Stomach (tissue), 9 donors: ENCODE data around the gene IFNA1. TPM values are rescaled to one million over a fixed set of nuclear protein-coding genes. Genes with fewer than 3 reads are reported as not detected.

Experiments
- DNase-seq, 2 donors: peaks; one replicate each; pipeline versions ENCODE4 v3.0.0 to v3.0.0-alpha.2; 2013 to 2019
- H3K27ac ChIP-seq, 5 donors: fragments of 200-600 bp in 4 of 5; sonication (generic) in 4 of 5; one replicate each; pipeline ENCODE4 v1.5.1; 2013 to 2019; ENCODE audit warnings: mild to moderate bottlenecking in 1 of 5, moderate library complexity in 1 of 5
- H3K27me3 ChIP-seq, 3 donors: fragments of 200-600 bp; sonication (generic); one replicate each; pipeline ENCODE4 v1.5.1; 2017 to 2019; ENCODE audit warnings: mixed run types in 1 of 3
- H3K36me3 ChIP-seq, 4 donors: fragments of 200-600 bp; sonication (generic); 1 replicate in 3 of 4; 2 replicates in 1 of 4; pipeline ENCODE4 v1.5.1; 2016 to 2019
- H3K4me1 ChIP-seq, 4 donors: fragments of 200-600 bp; sonication (generic); one replicate each; pipeline ENCODE4 v1.5.1; 2016 to 2019
- H3K4me3 ChIP-seq, 4 donors: fragments of 200-600 bp; sonication (generic) in 3 of 4; one replicate each; pipeline ENCODE4 v1.5.1; 2016 to 2019; ENCODE audit warnings: mild to moderate bottlenecking in 1 of 4
- H3K9me3 ChIP-seq, 4 donors: fragments of 200-600 bp; sonication (generic); one replicate each; pipeline ENCODE4 v1.5.1; 2016 to 2019
- EP300 ChIP-seq: sonication (generic); formaldehyde crosslinking; IDR thresholded peaks from one replicate; pipeline ENCODE4 v1.6.1; 2017; ENCODE audit warnings: antibody characterized with exemption
- POLR2A ChIP-seq, 4 donors: fragments of 450-650 bp; IDR thresholded peaks; one replicate each; pipeline ENCODE4 v1.6.1; 2016; ENCODE audit warnings: antibody characterized with exemption in 4 of 4, control low read depth in 2 of 4, mild to moderate bottlenecking in 1 of 4, moderate library complexity in 1 of 4
- POLR2AphosphoS5 ChIP-seq, 3 donors: sonication (generic); formaldehyde crosslinking; IDR thresholded peaks; one replicate each; pipeline ENCODE4 v1.6.1; 2016; ENCODE audit warnings: antibody characterized with exemption in 3 of 3
- WGBS, 5 donors: extraction: QIAGEN DNeasy Blood & Tissue Kit in 3 of 5; methylation state at CpG; one replicate each; pipeline versions ENCODE4 v1.1.5 to v1.1.7; 2013 to 2018; 5-methylcytosine and 5-hydroxymethylcytosine counted together
- intact Hi-C: fragments of 100-400 bp; cut with DNase I; formaldehyde crosslinking; loops from one replicate; pipeline ENCODE4 v1.15.1; 2023; ENCODE audit warnings: low total_unique reads
- polyA plus RNA-seq, 3 donors: library from polyadenylated mRNA; stranded (reverse); fragments of 200-250 nt; gene quantifications; one replicate each; pipeline ENCODE4 v1.2.3, GENCODE V29; 2013
- total RNA-seq, 5 donors: library from RNA; depleted of rRNA; stranded (reverse); fragments of >200 nt; gene quantifications; one replicate each; pipeline versions ENCODE4 v1.1.0 to v1.2.3, GENCODE V29; 2014 to 2016
- TF ChIP-seq, protein P1 (sequence below), 7 experiments: fragments of 450-650 bp in 4 of 7; fragments of 200-600 bp in 3 of 7; sonication (generic) in 3 of 7; IDR thresholded peaks; one replicate each; pipeline ENCODE4 v1.5.1; 2016 to 2019; ENCODE audit warnings: antibody characterized with exemption in 7 of 7, control low read depth in 2 of 7, mild to moderate bottlenecking in 1 of 7
- donor health status: healthy with polysubstance abuse.
- donor health status: Bipolar disorder and iron deficiency.
- donor health status: healthy.

The IFNA1 gene
- total and polyA plus RNA-seq, 8 donors = not detected

DNA sequence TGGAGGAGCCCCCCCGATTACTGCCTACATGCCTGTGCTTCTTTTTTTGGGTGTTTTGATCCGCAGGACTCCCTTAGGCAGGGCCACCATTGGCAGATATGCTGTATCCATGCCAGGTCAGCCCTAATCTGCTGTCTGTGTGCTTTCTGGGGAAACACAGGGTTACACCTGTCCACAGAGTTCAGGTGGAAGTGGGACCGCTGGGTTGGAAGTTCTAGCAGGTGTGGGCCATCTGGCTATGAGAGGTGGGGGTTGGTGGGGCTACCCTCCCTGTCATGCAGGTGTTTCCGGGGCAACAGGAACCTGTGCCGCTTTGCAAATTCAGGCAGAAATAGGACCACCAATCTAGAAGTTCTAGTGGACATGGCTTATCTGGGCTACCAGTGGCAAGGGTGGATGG, 24.9 kb downstream of the IFNA1 start:
- TF ChIP-seq POLR2AphosphoS5 (IDR thresholded peaks at IDR 0.05) = no peak
- TF ChIP-seq, protein P1, sequence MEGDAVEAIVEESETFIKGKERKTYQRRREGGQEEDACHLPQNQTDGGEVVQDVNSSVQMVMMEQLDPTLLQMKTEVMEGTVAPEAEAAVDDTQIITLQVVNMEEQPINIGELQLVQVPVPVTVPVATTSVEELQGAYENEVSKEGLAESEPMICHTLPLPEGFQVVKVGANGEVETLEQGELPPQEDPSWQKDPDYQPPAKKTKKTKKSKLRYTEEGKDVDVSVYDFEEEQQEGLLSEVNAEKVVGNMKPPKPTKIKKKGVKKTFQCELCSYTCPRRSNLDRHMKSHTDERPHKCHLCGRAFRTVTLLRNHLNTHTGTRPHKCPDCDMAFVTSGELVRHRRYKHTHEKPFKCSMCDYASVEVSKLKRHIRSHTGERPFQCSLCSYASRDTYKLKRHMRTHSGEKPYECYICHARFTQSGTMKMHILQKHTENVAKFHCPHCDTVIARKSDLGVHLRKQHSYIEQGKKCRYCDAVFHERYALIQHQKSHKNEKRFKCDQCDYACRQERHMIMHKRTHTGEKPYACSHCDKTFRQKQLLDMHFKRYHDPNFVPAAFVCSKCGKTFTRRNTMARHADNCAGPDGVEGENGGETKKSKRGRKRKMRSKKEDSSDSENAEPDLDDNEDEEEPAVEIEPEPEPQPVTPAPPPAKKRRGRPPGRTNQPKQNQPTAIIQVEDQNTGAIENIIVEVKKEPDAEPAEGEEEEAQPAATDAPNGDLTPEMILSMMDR (IDR thresholded peaks at IDR 0.05) = no peak
- TF ChIP-seq POLR2A (IDR thresholded peaks at IDR 0.05) = no peak
- no peak for TF ChIP-seq EP300
- H3K4me3 ChIP-seq = no peak overlapping the region
- no peaks in the 10 kb centered on the region for H3K4me1 ChIP-seq
- 89 to 94% (median 89%) methylated on average over 5 of the region's 5 CpGs for WGBS, 5 donors
- no peaks in the 10 kb centered on the region for H3K36me3 ChIP-seq
- intact Hi-C loops = no loop called here
- H3K27me3 ChIP-seq = no peaks in the 10 kb centered on the region
- H3K9me3 ChIP-seq = peaks cover 0 to 13% (median 0%) of the 10 kb centered on the region in 4 donors
- no peak for DNase-seq
- H3K27ac ChIP-seq = no peak overlapping the region

DNA sequence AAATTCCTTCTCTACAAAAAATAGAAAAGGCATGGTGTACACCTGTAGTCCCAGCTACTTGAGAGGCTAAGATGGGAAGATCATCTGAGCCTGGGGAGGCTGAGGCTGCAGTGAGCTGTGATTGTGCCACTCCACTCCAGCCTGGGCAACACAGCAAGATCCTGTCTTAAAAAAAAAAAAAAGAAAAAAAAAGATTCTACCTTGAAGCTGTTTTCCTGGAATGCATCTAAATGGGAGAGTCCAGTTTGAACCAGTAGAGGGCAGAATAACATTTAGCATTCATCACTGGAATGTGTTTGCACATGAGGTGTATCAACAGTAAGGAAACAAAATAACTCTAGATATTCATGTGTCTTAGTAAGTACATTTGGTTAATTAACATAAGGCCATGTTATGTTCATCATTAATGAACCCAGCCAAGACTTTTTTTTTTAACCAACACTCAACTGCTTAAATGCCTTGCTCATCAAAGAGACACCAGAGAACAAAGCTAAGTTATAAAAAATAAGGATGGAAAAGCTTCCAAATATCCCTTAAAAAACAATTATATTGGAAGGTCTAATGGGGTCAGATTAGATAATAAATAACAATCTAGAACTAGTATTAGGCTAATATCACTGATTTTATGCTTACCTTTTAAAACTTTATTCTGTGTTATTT, 25.8 kb downstream of the IFNA1 start:
- no peaks in the 10 kb centered on the region for H3K27me3 ChIP-seq
- no peak overlapping the region for H3K4me3 ChIP-seq
- H3K36me3 ChIP-seq = no peaks in the 10 kb centered on the region
- no peaks in the 10 kb centered on the region for H3K4me1 ChIP-seq
- TF ChIP-seq POLR2A (IDR thresholded peaks at IDR 0.05) = no peak
- TF ChIP-seq, protein P1 (IDR thresholded peaks at IDR 0.05) = peak in 5 of 7 experiments; percentile 37 to 74 (median 50)
- peak in 1 of 3 donors; percentile 35 for TF ChIP-seq POLR2AphosphoS5 (IDR thresholded peaks at IDR 0.05)
- intact Hi-C loops = no loop called here
- peak in 1 of 2 donors; percentile 78 for DNase-seq
- H3K9me3 ChIP-seq = peaks cover 0 to 13% (median 0%) of the 10 kb centered on the region in 4 donors
- no peak overlapping the region for H3K27ac ChIP-seq

DNA sequence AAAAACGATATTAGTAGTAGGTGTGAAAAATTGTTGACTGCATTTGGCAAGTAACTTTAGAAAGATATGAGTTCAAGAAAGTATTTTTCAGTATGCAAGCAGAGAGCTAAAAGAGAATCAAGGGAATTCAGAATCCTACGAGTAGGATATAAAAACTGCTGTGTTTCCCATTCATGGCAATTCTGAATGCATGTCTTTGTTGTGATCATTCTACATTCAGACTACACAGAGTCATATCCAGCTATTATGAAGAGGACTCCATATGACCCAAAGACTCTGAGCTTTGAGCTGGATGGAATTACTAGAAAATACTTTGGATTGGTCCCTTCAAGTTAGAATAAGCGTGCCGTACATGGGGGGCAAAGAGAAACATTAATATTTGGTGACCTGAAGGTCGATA, 29.9 kb downstream of the IFNA1 start:
- Histone ChIP-seq H3K27me3 (no peaks in the 10 kb centered on the region), H3K9me3 (no peaks in the 10 kb centered on the region), H3K27ac (no peak overlapping the region), H3K36me3 (no peaks in the 10 kb centered on the region), H3K4me3 (no peak overlapping the region), H3K4me1 (no peaks in the 10 kb centered on the region)
- TF ChIP-seq, protein P1 (IDR thresholded peaks at IDR 0.05) = no peak
- TF ChIP-seq EP300 (no peak), POLR2A (IDR thresholded peaks at IDR 0.05) (no peak), POLR2AphosphoS5 (IDR thresholded peaks at IDR 0.05) (no peak)
- 88 to 95% (median 91%) methylated on average over 5 of the region's 5 CpGs for WGBS, 5 donors
- DNase-seq = no peak
- intact Hi-C loops = no loop called here

DNA sequence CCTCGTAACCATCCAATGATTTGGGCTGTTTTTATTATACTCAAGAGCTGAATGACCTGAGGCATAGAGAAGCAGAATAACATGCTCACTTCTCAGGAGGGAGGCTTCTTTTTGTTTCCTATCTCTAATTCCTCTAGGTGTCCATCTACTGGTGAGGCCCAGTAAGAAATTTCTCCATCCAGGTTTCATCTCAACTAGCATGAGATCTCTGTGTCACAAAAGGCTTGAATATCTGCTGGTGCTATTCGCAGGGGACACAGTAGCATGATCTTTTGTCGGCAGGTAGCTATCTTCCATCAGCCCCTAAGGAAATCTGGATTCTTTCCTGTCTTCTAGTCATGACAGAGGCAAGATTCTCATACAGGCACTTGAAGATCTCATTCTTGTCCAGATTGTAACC, 33.0 kb downstream of the IFNA1 start:
- H3K36me3 ChIP-seq = no peaks in the 10 kb centered on the region
- intact Hi-C loops = no loop called here
- no peak for DNase-seq
- H3K9me3 ChIP-seq = no peaks in the 10 kb centered on the region
- no peaks in the 10 kb centered on the region for H3K27me3 ChIP-seq
- 90 to 94% (median 93%) methylated on average over 3 of the region's 3 CpGs for WGBS, 5 donors
- no peak overlapping the region for H3K27ac ChIP-seq
- H3K4me1 ChIP-seq = no peaks in the 10 kb centered on the region
- TF ChIP-seq POLR2A (IDR thresholded peaks at IDR 0.05) (no peak), EP300 (no peak), POLR2AphosphoS5 (IDR thresholded peaks at IDR 0.05) (no peak)
- TF ChIP-seq, protein P1 (IDR thresholded peaks at IDR 0.05) = no peak
- H3K4me3 ChIP-seq = no peak overlapping the region
